Transverse colon (tissue), 4 donors: Measurements from ENCODE around the gene EGFL6. TPM values are rescaled to one million over a fixed set of nuclear protein-coding genes. Genes with fewer than 3 reads are reported as not detected.

Experiments
- DNase-seq: peaks from one replicate; pipeline ENCODE4 v3.0.0-alpha.2; 2019
- H3K27ac ChIP-seq, 4 donors: fragments of 200-600 bp; sonication (generic); 2 replicates each; pipeline ENCODE4 v1.5.1; 2016 to 2018; ENCODE audit warnings: inconsistent platforms in 4 of 4
- H3K27me3 ChIP-seq: fragments of 200-600 bp; sonication (generic); 2 replicates; pipeline ENCODE4 v1.5.1; 2017; ENCODE audit warnings: inconsistent platforms
- H3K36me3 ChIP-seq, 4 donors: fragments of 200-600 bp; sonication (generic); 2 replicates each; pipeline ENCODE4 v1.5.1; 2017 to 2019; ENCODE audit warnings: inconsistent platforms in 4 of 4
- H3K4me1 ChIP-seq, 4 donors: fragments of 200-600 bp; sonication (generic); 2 replicates each; pipeline ENCODE4 v1.5.1; 2017 to 2020; ENCODE audit warnings: inconsistent platforms in 4 of 4
- H3K4me3 ChIP-seq, 4 donors: fragments of 200-600 bp; sonication (generic); 1 replicate in 1 of 4; 2 replicates in 3 of 4; pipeline versions ENCODE4 v1.5.1 to v1.6.1; 2017 to 2019; ENCODE audit warnings: inconsistent platforms in 4 of 4
- H3K9me3 ChIP-seq, 2 donors: fragments of 200-600 bp; sonication (generic); 2 replicates each; pipeline ENCODE4 v1.5.1; 2017 to 2019; ENCODE audit warnings: inconsistent platforms in 2 of 2
- CTCF ChIP-seq, 5 experiments: fragments of 200-600 bp in 3 of 5; fragments of 450-650 bp in 2 of 5; sonication (generic) in 3 of 5; IDR thresholded peaks; 1 replicate in 2 of 5; 2 replicates in 3 of 5; pipeline ENCODE4 v1.5.1; 2016 to 2017; ENCODE audit warnings: antibody characterized with exemption in 5 of 5, inconsistent platforms in 3 of 5, mild to moderate bottlenecking in 2 of 5, moderate library complexity in 1 of 5
- EP300 ChIP-seq: sonication (generic); formaldehyde crosslinking; IDR thresholded peaks from one replicate; pipeline ENCODE4 v1.6.1; 2017; ENCODE audit warnings: antibody characterized with exemption, low read depth
- POLR2A ChIP-seq: fragments of 450-650 bp; IDR thresholded peaks from one replicate; pipeline ENCODE4 v1.6.1; 2016; ENCODE audit warnings: antibody characterized with exemption, mild to moderate bottlenecking, moderate library complexity
- POLR2AphosphoS5 ChIP-seq, 3 donors: sonication (generic); formaldehyde crosslinking; IDR thresholded peaks; one replicate each; pipeline ENCODE4 v1.6.1; 2016; ENCODE audit warnings: antibody characterized with exemption in 3 of 3
- WGBS, 2 donors: methylation state at CpG; one replicate each; pipeline ENCODE4 v1.1.5; 2018; ENCODE audit warnings: low coverage in 1 of 2; 5-methylcytosine and 5-hydroxymethylcytosine counted together
- in situ Hi-C, 4 donors: fragments of 200-750 bp; cut with MboI; loops; one replicate each; pipeline versions ENCODE4 v1.15.0 to v1.15.1; 2017; ENCODE audit warnings: low sequenced_read_pairs in 3 of 4, low pct_ligation_motif_present in 1 of 4, low pct_unique_long_range_greater_than_20kb in 1 of 4
- intact Hi-C: fragments of 100-400 bp; cut with DNase I; formaldehyde crosslinking; loops from one replicate; pipeline ENCODE4 v1.15.1; 2023; ENCODE audit warnings: low total_unique reads
- total RNA-seq, 4 donors: library from RNA; depleted of rRNA; stranded (reverse); fragments of >200 nt; gene quantifications; one replicate each; pipeline ENCODE4 v1.1.0, GENCODE V29; 2016

Gene EGFL6
- total RNA-seq, 4 donors from 2014 or later: not detected

- Histone ChIP-seq H3K27ac (no peak overlapping the region), H3K9me3 (no peaks in the 10 kb centered on the region), H3K36me3 (no peaks in the 10 kb centered on the region), H3K4me3 (no peak overlapping the region), H3K4me1 (no peaks in the 10 kb centered on the region), H3K27me3 (no peaks in the 10 kb centered on the region)
- in situ Hi-C loops (no loop called here), intact Hi-C loops (no loop called here)
- DNase-seq: no peak
- 62% methylated on average over 2 of the region's 2 CpGs; no CpG with 5 or more reads in 1 of the 2 donors for WGBS, 2 donors
- TF ChIP-seq EP300 (no peak), POLR2AphosphoS5 (IDR thresholded peaks at IDR 0.05) (no peak), POLR2A (no peak), CTCF (IDR thresholded peaks at IDR 0.05) (no peak)
Observed at GRCh38 chrX:13540602-13541001, 28.8 kb upstream of the EGFL6 start.

- DNase-seq: no peak
- H3K36me3 ChIP-seq: no peaks in the 10 kb centered on the region
- no peaks in the 10 kb centered on the region for H3K27me3 ChIP-seq
- in situ Hi-C loops: no loop called here
- no peak for TF ChIP-seq CTCF (IDR thresholded peaks at IDR 0.05)
- TF ChIP-seq POLR2A: no peak
- no peak for TF ChIP-seq EP300
- no peak for TF ChIP-seq POLR2AphosphoS5 (IDR thresholded peaks at IDR 0.05)
- WGBS, 2 donors: 62 to 80% methylated on average over 1 to 2 of the region's 2 CpGs
- no peaks in the 10 kb centered on the region for H3K9me3 ChIP-seq
- no peak overlapping the region for H3K27ac ChIP-seq
- H3K4me3 ChIP-seq: no peak overlapping the region
- H3K4me1 ChIP-seq: no peaks in the 10 kb centered on the region
- intact Hi-C loops: no loop called here
Observed at GRCh38 chrX:13545726-13546125, 23.7 kb upstream of the EGFL6 start.

- Histone ChIP-seq H3K4me3 (no peak overlapping the region), H3K27me3 (no peaks in the 10 kb centered on the region), H3K9me3 (no peaks in the 10 kb centered on the region), H3K36me3 (no peaks in the 10 kb centered on the region), H3K4me1 (no peaks in the 10 kb centered on the region), H3K27ac (no peak overlapping the region)
- intact Hi-C loops (no loop called here), in situ Hi-C loops (no loop called here)
- TF ChIP-seq POLR2A: no peak
- TF ChIP-seq EP300: no peak
- TF ChIP-seq POLR2AphosphoS5 (IDR thresholded peaks at IDR 0.05): no peak
- TF ChIP-seq CTCF (IDR thresholded peaks at IDR 0.05): no peak
- no peak for DNase-seq
Observed at GRCh38 chrX:13547671-13548070, 21.7 kb upstream of the EGFL6 start.

GRCh38 chrX:13550346-13550745, 19.1 kb upstream of the EGFL6 start:
- in situ Hi-C loops: no loop called here
- Histone ChIP-seq H3K4me1 (no peaks in the 10 kb centered on the region), H3K4me3 (no peak overlapping the region), H3K36me3 (no peaks in the 10 kb centered on the region), H3K27ac (no peak overlapping the region), H3K27me3 (no peaks in the 10 kb centered on the region), H3K9me3 (no peaks in the 10 kb centered on the region)
- intact Hi-C loops: no loop called here
- TF ChIP-seq POLR2A (no peak), POLR2AphosphoS5 (IDR thresholded peaks at IDR 0.05) (no peak), CTCF (IDR thresholded peaks at IDR 0.05) (no peak), EP300 (no peak)
- no peak for DNase-seq
